H1 (cell line): Measurements from ENCODE around the gene LCN10. TPM values are rescaled to one million over a fixed set of nuclear protein-coding genes. Genes with fewer than 3 reads are reported as not detected.

Experiments
- CBX5 ChIP-seq: fragments of 300-800, 300-1000 bp; sonication (generic); IDR thresholded peaks from 2 replicates; pipeline ENCODE4 v1.7.1; 2016; ENCODE audit warnings: antibody characterized with exemption, low read length, low read depth
- CBX8 ChIP-seq: fragments of 300-800, 300-1000 bp; sonication (generic); IDR thresholded peaks from 2 replicates; pipeline ENCODE4 v1.7.1; 2016; ENCODE audit warnings: low read depth, low read length, borderline replicate concordance
- CEBPB ChIP-seq: IDR thresholded peaks from 2 replicates; pipeline ENCODE4 v1.6.1; 2012; ENCODE audit warnings: low read depth, low read length
- EZH2 ChIP-seq: fragments of 200-600 bp; sonication (generic); IDR thresholded peaks from 2 replicates; pipeline ENCODE4 v1.7.1; 2012; ENCODE audit warnings: low read depth, mild to moderate bottlenecking, moderate library complexity, low read length, inconsistent platforms; ENCODE audit not compliant: severe bottlenecking
- JUND ChIP-seq: IDR thresholded peaks from 2 replicates; pipeline ENCODE4 v1.6.1; 2011; ENCODE audit warnings: mild to moderate bottlenecking, improper control_type of control experiment, low read length
- NRF1 ChIP-seq: IDR thresholded peaks from 2 replicates; pipeline ENCODE4 v1.6.1; 2011; ENCODE audit warnings: mild to moderate bottlenecking, low read depth, low read length, improper control_type of control experiment
- PHF8 ChIP-seq: fragments of 200-600 bp; sonication (generic); conservative IDR thresholded peaks from 2 replicates; pipeline ENCODE4 v1.7.1; 2012; ENCODE audit warnings: low read depth, mild to moderate bottlenecking, inconsistent platforms, low read length, moderate library complexity
- POU5F1 ChIP-seq: IDR thresholded peaks from 2 replicates; pipeline ENCODE4 v1.6.1; 2011; ENCODE audit warnings: low read depth, mild to moderate bottlenecking, low read length, moderate library complexity
- RBBP5 ChIP-seq: IDR thresholded peaks from 2 replicates; pipeline ENCODE4 v1.7.1; 2012; ENCODE audit warnings: low read depth, mild to moderate bottlenecking, inconsistent platforms, low read length, moderate library complexity, borderline replicate concordance
- RNF2 ChIP-seq: fragments of 200-900, 300-1000 bp; sonication (generic); IDR thresholded peaks from 2 replicates; pipeline ENCODE4 v1.7.1; 2016; ENCODE audit warnings: borderline replicate concordance, low read depth, mild to moderate bottlenecking, antibody characterized with exemption, low read length; ENCODE audit not compliant: poor library complexity, severe bottlenecking; ENCODE audit errors: missing control alignments
- SIX5 ChIP-seq: IDR thresholded peaks from 2 replicates; pipeline ENCODE4 v1.6.1; 2011; ENCODE audit warnings: mild to moderate bottlenecking, low read depth, low read length
- SP4 ChIP-seq: IDR thresholded peaks from 2 replicates; pipeline ENCODE4 v1.6.1; 2012; ENCODE audit warnings: low read length, inconsistent platforms
- TAF7 ChIP-seq: optimal IDR thresholded peaks from 2 replicates; pipeline ENCODE3; 2011; ENCODE audit warnings: low read depth, mild to moderate bottlenecking, inconsistent platforms, low read length, moderate library complexity, borderline replicate concordance
- polyA plus RNA-seq, 7 experiments: library from polyadenylated mRNA; depleted of rRNA in 3 of 7; stranded (reverse) in 5 of 7; unstranded in 2 of 7; fragments of >200 nt in 5 of 7; fragments of 200-250 nt in 2 of 7; gene quantifications; 1 replicate in 5 of 7; 2 replicates in 1 of 7; 4 replicates in 1 of 7; pipeline versions ENCODE4 v1.2.1 to v1.2.3, GENCODE V29; 2011 to 2013; ENCODE audit warnings: missing spikeins in 2 of 7, mixed read lengths in 2 of 7
- total RNA-seq: library from RNA; stranded (reverse); fragmentation: NEBNext Ultra II Directional; extraction: Animal tissue kit (Norgen Biotek cat#: 25700); gene quantifications from 2 replicates; pipeline ENCODE4 v1.2.1, GENCODE V29; 2021

The LCN10 gene
- total and polyA plus RNA-seq, 2 of the 8 experiments (the other 6 are each of a cell fraction or from before 2014, with no cell fraction given) = 2.6 to 2.8 TPM

DNA sequence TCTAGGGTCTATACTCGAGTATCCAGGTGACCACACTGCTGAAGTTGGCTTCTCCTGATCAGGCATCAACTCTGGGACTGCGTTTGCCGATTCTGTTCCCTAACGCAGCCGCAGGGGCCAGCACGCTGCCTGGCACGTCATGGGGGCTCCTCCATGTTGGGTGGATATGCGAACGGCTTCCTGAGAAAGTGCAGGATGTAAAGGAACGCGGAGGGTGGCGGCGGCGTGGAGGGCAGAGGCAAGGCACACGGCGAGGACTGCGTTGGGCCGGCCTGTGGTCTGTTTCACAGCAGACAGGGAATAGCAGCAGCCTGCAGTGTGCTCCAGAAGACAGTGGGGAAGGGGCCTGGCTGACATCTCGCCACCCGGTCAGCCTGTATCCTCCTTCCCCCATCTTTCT lies 3.8 kb downstream of the LCN10 start (continued):
- no peak for TF ChIP-seq PHF8
- no peak for TF ChIP-seq CBX5
- no peak for TF ChIP-seq JUND
- no peak for TF ChIP-seq POU5F1
- no peak for TF ChIP-seq EZH2
- no peak for TF ChIP-seq SIX5
- no peak for TF ChIP-seq CEBPB
- TF ChIP-seq CBX8 = no peak
- no peak for TF ChIP-seq SP4
- TF ChIP-seq TAF7 = no peak
- TF ChIP-seq RBBP5 = no peak
- no peak for TF ChIP-seq RNF2
- no peak for TF ChIP-seq NRF1
